ENCODE results near the gene C1R.

C1R gene

GRCh38 chr12:7099290-7099996, 7.2 kb upstream of the C1R start:
- DNase-seq (ENCODE audit: low read depth in 2 of 2) = no peak

DNA sequence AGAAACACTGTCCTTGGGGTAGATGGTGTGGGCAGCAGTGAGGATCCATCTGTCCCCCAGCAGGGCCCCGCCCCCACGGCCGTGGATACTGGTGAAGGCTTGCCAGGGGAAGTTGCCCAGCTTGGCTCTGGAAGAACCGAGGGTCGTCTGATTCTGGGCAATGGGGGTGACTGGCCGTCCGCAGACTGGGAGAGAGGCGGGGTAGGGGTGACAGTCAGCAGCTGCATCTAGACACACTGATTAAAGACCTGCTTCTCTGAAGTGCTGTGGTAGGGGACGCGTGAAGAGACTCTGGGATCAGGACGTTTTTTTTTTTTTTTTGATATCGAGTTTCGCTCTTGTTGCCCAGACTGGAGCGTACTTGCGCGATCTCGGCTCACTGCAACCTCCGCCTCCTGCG, 4.7 kb upstream of the C1R start:
- DNase-seq (ENCODE audit: low read depth in 2 of 2) = no peak

DNA sequence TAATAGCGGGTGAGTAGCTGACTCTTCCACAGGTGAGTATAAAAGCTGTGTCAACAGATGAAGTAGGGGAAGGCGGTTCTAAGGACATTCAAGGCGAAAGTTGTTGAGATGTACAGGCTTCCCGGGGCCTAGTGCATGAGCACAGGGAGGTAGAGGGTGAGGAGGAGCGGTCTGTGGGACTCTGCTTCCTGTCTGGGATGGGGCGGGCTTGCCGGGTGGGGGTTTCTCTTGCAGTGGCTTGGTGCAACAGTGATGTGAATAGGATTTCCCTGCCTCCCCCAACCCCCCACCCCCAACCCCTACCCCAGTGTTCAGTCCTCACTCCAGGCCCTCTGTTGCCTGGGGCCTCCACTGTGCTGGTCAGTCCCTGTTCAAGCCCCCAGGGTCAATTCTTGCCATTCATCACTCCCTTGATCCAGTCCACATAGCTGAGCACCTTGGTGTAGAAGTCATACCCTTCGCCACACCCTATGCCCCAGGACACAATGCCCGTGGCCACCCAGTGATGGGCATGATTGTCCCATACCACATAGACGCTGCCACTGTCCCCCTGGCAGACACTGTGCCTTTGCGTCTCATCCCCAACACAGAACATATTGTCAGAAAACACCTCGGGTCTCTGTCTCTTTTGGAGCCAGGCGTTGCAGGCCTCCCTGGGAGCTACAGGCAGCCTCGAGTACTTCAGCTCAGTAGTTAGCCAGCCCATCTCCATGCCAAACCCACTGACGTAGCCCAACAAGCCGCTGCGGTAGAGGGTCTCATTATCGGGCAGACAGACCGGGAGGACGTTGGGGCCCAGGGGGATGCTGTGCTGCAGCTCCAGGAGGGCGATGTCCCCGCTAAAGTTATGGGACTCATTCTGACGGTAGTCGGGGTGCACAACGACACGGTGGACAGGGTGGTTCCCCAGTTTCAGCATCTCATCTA, 4.0 kb upstream of the C1R start:
- no peak for DNase-seq (ENCODE audit: low read depth in 2 of 2)

DNA sequence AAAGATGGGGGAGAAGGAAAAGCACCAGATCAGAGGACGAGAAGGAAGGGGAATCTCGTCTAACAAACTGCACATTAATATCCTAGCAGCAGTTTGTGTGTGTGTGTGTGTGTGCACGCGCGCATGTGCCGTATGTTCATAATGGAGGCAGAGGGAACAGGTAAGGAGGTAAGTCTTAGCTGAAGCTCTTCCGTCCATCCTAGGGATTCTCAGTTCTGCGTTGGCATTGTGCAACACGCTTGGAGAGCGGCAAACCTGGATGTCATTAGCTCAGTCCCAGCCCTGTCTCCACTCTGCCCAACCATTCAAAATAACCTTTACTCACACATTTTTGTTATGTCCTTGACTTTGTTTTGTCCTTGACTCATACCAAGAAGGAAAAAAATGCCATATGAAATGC, 1.6 kb upstream of the C1R start:
- DNase-seq (ENCODE audit: low read depth in 2 of 2) = no peak

- DNase-seq (ENCODE audit: low read depth in 2 of 2) = no peak
Measured at GRCh38 chr12:7093486-7093885, 1.2 kb upstream of the C1R start.

DNA sequence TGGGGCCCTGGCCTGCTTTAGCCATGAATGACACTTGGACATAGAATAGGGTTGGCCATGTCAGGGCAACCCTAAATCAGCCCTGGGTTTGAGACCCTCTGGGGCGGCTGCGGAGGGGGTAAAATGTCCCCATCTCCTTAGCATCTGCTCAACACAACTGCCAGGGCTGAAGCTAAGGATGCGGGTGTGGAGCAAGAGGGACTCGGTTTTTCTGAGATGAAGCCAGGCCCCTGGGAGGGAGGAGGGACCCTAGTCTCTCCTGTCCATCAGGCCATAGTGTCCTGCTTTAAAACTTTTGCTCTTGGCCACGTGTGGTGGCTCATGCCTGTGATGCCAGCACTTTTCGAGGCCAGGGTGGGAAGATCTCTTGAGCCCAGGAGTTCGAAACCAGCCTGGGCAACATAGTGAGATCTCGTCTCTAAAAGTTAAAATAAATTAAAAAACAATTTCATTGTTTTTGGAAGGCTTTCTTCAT, 778 bp upstream of the C1R start:
- no peak for DNase-seq (ENCODE audit: low read depth in 2 of 2)

DNA sequence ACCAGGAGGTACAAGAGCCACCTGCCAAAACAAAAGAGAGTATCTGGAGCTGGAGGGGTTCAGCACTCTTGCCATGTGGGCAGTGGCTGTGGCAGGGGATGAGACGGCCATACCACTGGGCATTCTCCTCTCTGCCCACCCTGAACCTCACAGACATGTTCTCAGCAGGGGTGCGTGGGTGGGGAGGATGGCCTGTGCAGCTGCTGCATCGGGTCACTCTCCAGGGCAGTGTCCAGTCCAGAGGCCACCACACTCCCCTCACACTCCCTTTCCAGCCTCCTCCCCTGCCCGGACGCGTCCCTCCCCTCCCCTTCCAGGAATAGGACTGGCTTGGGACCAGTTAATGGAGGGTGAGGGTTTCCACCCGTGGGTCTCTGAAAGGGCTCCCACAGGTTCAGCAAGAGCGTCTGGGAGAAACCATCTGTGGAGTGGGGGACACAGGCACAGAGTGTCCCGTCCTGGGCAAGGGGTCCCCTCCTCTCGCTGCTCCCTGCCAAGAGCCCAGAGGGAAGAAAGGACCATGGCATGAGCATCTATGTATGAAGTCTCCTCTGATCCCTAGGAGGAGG, 501 bp downstream of the C1R start:
- DNase-seq (ENCODE audit: low read depth in 2 of 2) = no peak

DNA sequence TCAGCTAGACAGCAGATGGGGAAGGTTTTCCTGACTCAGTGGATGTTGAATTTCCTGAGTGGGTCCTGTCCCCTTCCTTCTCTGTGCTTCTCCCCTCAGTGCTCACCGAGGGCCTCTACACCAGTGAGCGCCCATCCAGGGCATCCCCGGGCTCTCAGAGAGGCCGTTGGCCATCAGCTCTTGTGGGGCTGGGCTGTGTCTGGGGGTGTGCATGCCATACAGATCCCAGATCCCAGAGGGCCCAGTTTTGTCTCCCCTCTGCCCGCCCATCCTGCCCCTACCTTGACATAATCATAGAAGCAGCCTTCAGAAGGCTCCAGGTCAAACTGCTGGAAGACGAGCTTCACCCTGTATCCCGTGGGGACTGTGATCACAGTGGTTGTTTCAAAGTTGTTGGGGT, 1.1 kb downstream of the C1R start:
- DNase-seq (ENCODE audit: low read depth in 2 of 2) = no peak

DNA sequence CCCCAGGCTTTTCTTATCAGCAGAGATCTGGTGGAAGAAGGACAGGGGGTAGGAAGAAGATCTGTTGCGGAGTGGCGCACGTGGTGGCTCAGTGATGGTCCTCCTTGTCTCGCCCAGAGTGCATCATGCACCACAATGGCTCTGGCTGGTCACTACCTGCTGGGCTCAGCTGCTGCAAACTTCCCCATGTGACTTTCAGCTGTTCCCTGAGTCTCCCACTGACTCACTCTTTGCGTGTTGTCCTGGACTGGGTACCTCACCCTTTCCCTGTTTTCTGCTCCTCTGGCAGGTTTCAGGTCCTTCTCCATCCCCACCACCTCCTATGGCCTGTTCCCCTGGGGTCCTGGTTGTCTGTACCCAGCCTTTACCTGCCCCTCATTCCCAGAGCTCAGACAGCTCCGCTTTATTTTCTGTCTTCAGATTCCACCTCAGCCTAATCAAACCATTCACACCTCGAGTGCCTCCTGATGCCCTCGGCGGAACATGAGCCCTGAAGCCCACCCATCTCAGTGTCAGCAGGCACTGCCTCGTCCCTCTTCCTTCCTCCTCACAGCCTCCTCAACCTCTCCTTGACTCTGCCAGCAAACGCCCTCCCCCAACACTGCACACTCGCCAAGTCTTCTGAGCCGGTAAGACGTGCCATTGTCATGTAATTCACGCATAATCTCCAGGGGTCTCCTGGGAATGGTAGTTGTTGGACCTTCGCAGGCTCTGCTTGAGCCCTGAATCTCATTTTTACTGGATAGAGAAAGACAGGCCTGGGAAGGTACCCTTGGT, 1.8 kb downstream of the C1R start:
- DNase-seq (ENCODE audit: low read depth in 2 of 2) = no peak

GRCh38 chr12:7089196-7089871, 2.9 kb downstream of the C1R start:
- no peak for DNase-seq (ENCODE audit: low read depth in 2 of 2)

GRCh38 chr12:7083125-7083524, 9.1 kb downstream of the C1R start:
- no peak for DNase-seq (ENCODE audit: low read depth in 2 of 2)

DNA sequence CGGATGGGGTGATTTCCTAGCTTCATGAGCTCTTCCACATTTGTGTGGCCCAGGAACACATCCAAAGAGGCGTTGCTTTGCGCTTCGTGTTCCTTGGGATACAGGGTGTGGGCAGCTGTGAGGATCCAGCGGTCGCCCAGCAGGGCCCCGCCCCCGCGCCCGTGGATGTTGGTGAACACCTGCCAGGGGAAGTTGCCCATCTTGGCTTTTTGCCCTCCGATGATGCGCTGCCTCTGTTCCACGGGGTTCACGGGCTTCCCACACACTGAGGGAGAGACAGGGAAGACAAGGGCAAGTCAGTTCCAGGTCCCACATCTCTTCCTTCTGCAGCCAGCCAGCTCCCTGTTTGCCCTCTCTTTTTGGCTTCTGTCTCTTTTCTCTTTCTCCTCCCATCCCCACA, 11.2 kb downstream of the C1R start:
- DNase-seq (ENCODE audit: low read depth in 2 of 2) = no peak

- no peak for DNase-seq (ENCODE audit: low read depth in 2 of 2)
Measured at GRCh38 chr12:7079826-7080125, 12.5 kb downstream of the C1R start.

DNA sequence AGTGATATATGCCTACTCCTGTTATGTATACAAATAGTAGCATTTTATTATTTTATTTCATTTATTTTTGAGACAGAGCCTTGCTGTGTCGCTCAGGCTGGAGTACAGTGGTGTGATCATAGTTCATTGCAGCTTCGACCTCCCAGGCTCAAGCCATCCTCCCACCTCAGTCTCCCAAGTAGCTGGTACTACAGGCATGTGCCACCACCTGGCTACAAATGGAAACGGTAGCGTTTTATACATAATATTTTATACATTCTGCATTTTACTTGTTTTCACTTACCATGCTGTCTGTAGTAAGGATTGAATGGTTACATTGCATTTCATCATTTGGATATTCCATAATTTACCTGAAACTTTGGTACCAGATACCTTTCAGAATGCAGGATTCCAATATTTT, 14.1 kb downstream of the C1R start:
- DNase-seq (ENCODE audit: low read depth in 2 of 2) = no peak

DNA sequence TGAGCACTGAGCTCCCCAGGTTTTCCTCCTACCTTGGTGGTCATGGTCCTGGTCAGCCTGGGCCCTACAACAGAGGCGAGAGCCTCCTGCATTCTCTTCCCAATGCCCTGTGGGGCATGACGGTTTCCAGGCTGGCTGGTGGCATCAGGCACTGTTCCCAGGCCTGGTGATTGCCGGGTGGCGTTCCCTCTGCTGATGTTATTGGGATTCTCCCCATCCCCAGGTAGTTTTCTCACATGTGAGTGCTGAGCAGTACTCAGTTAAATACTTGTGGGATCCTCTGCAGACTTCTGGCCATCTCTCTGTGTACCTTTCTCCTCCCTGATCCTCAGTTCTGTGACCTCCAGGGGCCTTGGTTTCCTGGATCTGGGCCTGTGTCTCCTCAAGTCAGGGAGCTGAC, 15.8 kb downstream of the C1R start:
- no peak for DNase-seq (ENCODE audit: low read depth in 2 of 2)

DNA sequence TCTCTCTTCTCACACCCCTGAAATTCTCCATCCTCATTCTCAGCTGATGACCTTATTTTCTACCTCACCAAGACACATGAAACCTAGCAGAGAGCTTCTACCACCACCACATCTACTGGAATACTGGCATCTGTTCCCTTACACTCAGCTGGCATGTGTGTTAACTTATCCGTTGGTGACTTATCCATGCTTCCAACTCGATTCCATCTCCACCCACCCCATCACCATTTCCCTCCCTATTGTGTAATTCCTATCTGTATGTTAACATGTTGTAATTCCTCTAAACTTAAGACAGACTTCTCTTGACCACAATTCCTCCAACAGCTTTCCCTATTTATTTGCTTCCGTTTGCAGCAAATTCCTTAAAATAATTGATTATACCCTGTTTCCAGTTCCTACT, 16.3 kb downstream of the C1R start:
- DNase-seq (ENCODE audit: low read depth in 2 of 2) = no peak

DNA sequence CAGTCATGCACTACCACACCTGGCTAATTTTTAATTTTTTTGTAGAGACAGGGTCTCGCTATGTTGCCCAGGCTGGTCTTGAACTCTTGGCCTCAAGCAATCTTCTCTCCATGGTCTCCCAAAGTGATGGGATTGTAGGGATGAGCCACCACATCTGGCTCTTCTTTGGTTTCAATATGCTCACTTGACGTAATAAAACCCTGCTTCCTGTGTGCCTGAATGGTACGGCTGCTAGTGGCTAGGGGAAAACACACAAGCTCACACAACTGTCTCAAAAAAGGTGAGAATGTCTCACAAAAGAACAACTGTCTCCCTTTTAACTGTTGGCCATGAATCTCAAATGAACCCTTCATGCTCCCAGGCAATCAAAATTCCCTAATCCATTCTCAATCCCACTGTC, 16.7 kb downstream of the C1R start:
- no peak for DNase-seq (ENCODE audit: low read depth in 2 of 2)

- no peak for DNase-seq (ENCODE audit: low read depth in 2 of 2)
Measured at GRCh38 chr12:7073946-7074345, 18.3 kb downstream of the C1R start.

DNA sequence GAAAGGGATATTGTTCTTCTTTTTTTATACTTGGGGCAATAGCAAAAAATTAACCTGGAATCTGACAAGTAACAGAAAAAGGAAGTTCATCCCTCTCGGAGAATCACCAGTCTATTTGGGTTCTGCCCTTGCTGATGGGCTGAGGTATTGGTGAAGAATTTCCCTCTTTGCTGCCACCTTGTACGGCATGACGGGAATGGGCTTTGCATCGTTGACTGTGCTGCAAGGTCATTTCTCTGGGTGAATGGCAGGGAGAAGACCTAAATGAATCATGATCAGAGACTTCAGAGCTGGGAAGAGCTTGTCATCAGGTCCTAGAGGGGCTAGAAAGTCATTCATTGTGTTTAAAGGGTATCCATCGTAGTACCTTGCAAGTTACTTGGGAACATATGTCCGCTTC, 19.7 kb downstream of the C1R start:
- no peak for DNase-seq (ENCODE audit: low read depth in 2 of 2)

DNA sequence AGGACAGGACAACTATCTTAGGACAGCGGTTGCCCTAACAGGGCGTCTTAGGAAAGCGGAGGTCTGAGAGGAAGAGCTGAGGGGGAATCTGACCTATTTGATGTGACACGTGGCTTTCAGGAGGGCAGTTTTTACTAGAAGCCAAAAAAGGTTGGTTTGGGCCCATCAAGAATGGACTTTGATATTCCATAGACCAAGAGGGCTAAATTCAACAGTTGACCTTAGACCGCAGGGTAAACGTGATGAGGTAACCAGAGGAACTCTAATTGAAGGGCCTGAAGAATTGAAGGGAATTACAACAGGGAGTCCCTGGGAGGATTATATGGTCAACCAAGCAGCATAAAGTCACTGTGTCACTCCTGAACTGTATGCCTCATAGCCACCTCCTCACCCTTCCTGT, 20.2 kb downstream of the C1R start:
- no peak for DNase-seq (ENCODE audit: low read depth in 2 of 2)

DNA sequence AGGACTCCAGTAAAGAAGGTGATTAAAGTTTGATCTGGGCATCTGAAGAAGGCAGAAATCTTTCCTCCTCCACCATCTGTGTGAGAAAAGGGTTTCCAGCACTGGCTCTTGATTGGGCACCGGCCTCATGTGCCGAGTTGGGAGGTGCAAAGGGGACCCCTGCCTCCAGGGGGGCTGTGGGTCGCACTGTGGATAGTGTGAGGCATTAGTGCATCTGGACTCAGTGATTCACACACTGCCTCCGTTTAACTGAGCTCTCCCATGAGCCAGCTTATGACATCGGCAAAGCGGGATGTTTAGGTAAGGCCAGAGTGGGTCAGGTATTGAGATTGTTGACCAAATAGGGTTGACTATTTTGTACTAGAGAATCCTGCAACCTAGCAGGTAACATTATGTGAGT, 22.9 kb downstream of the C1R start:
- DNase-seq (ENCODE audit: low read depth in 2 of 2) = no peak

DNA sequence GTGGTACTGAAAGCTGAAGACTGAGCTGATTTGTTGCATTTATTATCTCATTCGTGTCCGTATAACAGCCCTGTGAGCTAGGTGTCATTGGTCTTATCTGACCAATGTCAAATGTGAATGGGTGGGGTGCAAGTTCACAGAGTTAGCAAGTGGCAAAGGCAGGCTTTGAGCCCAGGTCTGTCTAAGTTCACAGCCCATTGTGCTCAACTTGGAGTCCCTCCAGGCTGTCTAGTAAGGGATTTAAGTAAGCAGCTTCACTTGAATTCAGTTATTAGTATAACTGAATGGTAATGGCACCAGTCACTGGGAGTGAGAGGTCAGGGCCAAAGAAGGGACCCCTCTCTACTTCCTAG, 23.3 kb downstream of the C1R start:
- no peak for DNase-seq (ENCODE audit: low read depth in 2 of 2)
